IMR-90 (cell line): ENCODE measurements around the gene HAGHL. TPM values are rescaled to one million over a fixed set of nuclear protein-coding genes. Genes with fewer than 3 reads are reported as not detected.

ENCODE experiments used
- ATAC-seq: fragments of 200-7000 bp; cut with Tn5 transposase; 2 replicates; pipeline ENCODE4 v1.9.1; 2020; ENCODE audit warnings: low read depth, mild to moderate bottlenecking, moderate library complexity
- BruUV-seq: library from RNA; stranded (reverse); fragments of 400-500 nt; replicated peaks from 2 replicates; lab custom pipeline; 2021; lab: Mats Ljungman, UMichigan
- CTCF ChIA-PET: fragments of 300-600 bp; formaldehyde crosslinking; extraction: SDS; loops from one replicate; lab custom pipeline; 2021; ENCODE audit warnings: antibody characterized with exemption; lab: Yijun Ruan, JAX
- POLR2A ChIA-PET: fragments of 300-600 bp; sonication (Branson Sonifier 250); formaldehyde crosslinking; loops from one replicate; lab custom pipeline; 2022; ENCODE audit warnings: antibody characterized with exemption; ENCODE audit not compliant: unreplicated experiment; lab: Charles Lee
- DNase-seq: peaks from one replicate; pipeline ENCODE4 v3.0.0; 2013
- H2AFZ ChIP-seq: replicated peaks from 2 replicates; pipeline ENCODE3; 2013; ENCODE audit warnings: low read length, mild to moderate bottlenecking; ENCODE audit not compliant: poor library complexity
- H2AK5ac ChIP-seq: 2 replicates; pipeline ENCODE4 v1.6.1; 2013; ENCODE audit warnings: low read depth, low read length, inconsistent platforms
- H2AK9ac ChIP-seq: replicated peaks from 2 replicates; pipeline ENCODE3; 2013; ENCODE audit warnings: mild to moderate bottlenecking, low read depth, low read length, moderate library complexity; ENCODE audit not compliant: poor library complexity
- H2BK120ac ChIP-seq: 2 replicates; pipeline ENCODE4 v1.6.1; 2013; ENCODE audit warnings: low read depth, low read length, inconsistent platforms
- H2BK15ac ChIP-seq: 3 replicates; pipeline ENCODE4 v1.6.1; 2013; ENCODE audit warnings: low read depth, low read length, inconsistent platforms
- H2BK20ac ChIP-seq: 2 replicates; pipeline ENCODE4 v1.6.1; 2013; ENCODE audit warnings: low read depth, mild to moderate bottlenecking, inconsistent platforms, low read length, moderate library complexity
- H2BK5ac ChIP-seq: 2 replicates; pipeline ENCODE4 v1.6.1; 2013; ENCODE audit warnings: mild to moderate bottlenecking, low read depth, low read length, inconsistent platforms; ENCODE audit not compliant: poor library complexity, severe bottlenecking
- H3K14ac ChIP-seq: replicated peaks from 2 replicates; pipeline ENCODE4 v1.6.1; 2013; ENCODE audit warnings: low read depth, low read length, inconsistent platforms
- H3K18ac ChIP-seq: 2 replicates; pipeline ENCODE4 v1.6.1; 2013; ENCODE audit warnings: low read depth, low read length, control low read depth
- H3K23ac ChIP-seq: 2 replicates; pipeline ENCODE4 v1.6.1; 2013; ENCODE audit warnings: low read depth, low read length, inconsistent platforms
- H3K27ac ChIP-seq: 2 replicates; pipeline ENCODE4 v1.5.1; 2013; ENCODE audit warnings: mild to moderate bottlenecking, control low read depth, low read length; ENCODE audit not compliant: insufficient read depth
- H3K27me3 ChIP-seq: 2 replicates; pipeline ENCODE4 v1.6.1; 2013; ENCODE audit warnings: low read length; ENCODE audit not compliant: control insufficient read depth, insufficient read depth
- H3K36me3 ChIP-seq: 2 replicates; pipeline ENCODE4 v1.6.1; 2013; ENCODE audit warnings: low read length, mixed read lengths; ENCODE audit not compliant: control insufficient read depth, insufficient read depth
- H3K4ac ChIP-seq: 2 replicates; pipeline ENCODE4 v1.6.1; 2013; ENCODE audit warnings: low read depth, low read length, inconsistent platforms
- H3K4me1 ChIP-seq: 2 replicates; pipeline ENCODE4 v1.6.1; 2013; ENCODE audit warnings: low read length, mixed read lengths; ENCODE audit not compliant: control insufficient read depth, insufficient read depth
- H3K4me2 ChIP-seq: 2 replicates; pipeline ENCODE4 v1.6.1; 2013; ENCODE audit warnings: low read depth, mild to moderate bottlenecking, control low read depth, low read length, moderate library complexity
- H3K4me3 ChIP-seq: 2 replicates; pipeline ENCODE4 v1.5.1; 2013; ENCODE audit warnings: low read depth, mild to moderate bottlenecking, control low read depth, low read length, moderate library complexity; ENCODE audit not compliant: insufficient read depth
- H3K56ac ChIP-seq: 2 replicates; pipeline ENCODE4 v1.6.1; 2013; ENCODE audit warnings: low read length, inconsistent platforms; ENCODE audit not compliant: insufficient read depth; ENCODE audit errors: extremely low read depth
- H3K79me1 ChIP-seq, 2 experiments: 2 replicates each; pipeline ENCODE4 v1.6.1; 2013; ENCODE audit warnings: low read length in 2 of 2, inconsistent platforms in 1 of 2, low read depth in 1 of 2
- H3K9ac ChIP-seq: 2 replicates; pipeline ENCODE4 v1.6.1; 2013; ENCODE audit warnings: low read depth, low read length, control low read depth
- H3K9me1 ChIP-seq: 2 replicates; pipeline ENCODE4 v1.6.1; 2013; ENCODE audit warnings: low read length, inconsistent platforms; ENCODE audit not compliant: insufficient read depth
- H3K9me3 ChIP-seq: 2 replicates; pipeline ENCODE4 v1.6.1; 2013; ENCODE audit warnings: low read length; ENCODE audit not compliant: control insufficient read depth, insufficient read depth
- H4K20me1 ChIP-seq: 2 replicates; pipeline ENCODE4 v1.6.1; 2013; ENCODE audit warnings: low read length, inconsistent platforms; ENCODE audit not compliant: insufficient read depth
- H4K5ac ChIP-seq: 2 replicates; pipeline ENCODE4 v1.6.1; 2013; ENCODE audit warnings: mild to moderate bottlenecking, low read depth, low read length, control low read depth
- H4K8ac ChIP-seq, 2 experiments: 2 replicates each; pipeline ENCODE4 v1.6.1; 2013; ENCODE audit warnings: low read depth in 2 of 2, low read length in 2 of 2, control low read depth in 1 of 2, inconsistent platforms in 1 of 2
- H4K91ac ChIP-seq: 2 replicates; pipeline ENCODE4 v1.6.1; 2013; ENCODE audit warnings: low read depth, low read length, inconsistent platforms; ENCODE audit not compliant: insufficient read depth
- BHLHE40 ChIP-seq: fragments of 150-350 bp; IDR thresholded peaks from 2 replicates; pipeline ENCODE4 v1.6.1; 2016; ENCODE audit warnings: mild to moderate bottlenecking, low read depth, low read length
- CEBPB ChIP-seq: IDR thresholded peaks from 2 replicates; pipeline ENCODE4 v1.6.1; 2012; ENCODE audit warnings: low read depth, low read length, improper control_type of control experiment
- CHD1 ChIP-seq: IDR thresholded peaks from 2 replicates; pipeline ENCODE4 v1.6.1; 2012; ENCODE audit warnings: low read depth, low read length, improper control_type of control experiment
- CTCF ChIP-seq: conservative IDR thresholded peaks from 2 replicates; pipeline ENCODE4 v1.5.1; 2012; ENCODE audit warnings: mild to moderate bottlenecking, low read depth, low read length, improper control_type of control experiment
- ELK1 ChIP-seq: fragments of 150-350 bp; IDR thresholded peaks from 2 replicates; pipeline ENCODE4 v1.6.1; 2016; ENCODE audit warnings: low read depth, mild to moderate bottlenecking, low read length, moderate library complexity, borderline replicate concordance
- FOS ChIP-seq: fragments of 150-350 bp; IDR thresholded peaks from 2 replicates; pipeline ENCODE4 v1.6.1; 2016; ENCODE audit warnings: low read depth, low read length
- MAZ ChIP-seq: IDR thresholded peaks from 2 replicates; pipeline ENCODE4 v1.6.1; 2012; ENCODE audit warnings: low read depth, mild to moderate bottlenecking, low read length, improper control_type of control experiment, moderate library complexity, borderline replicate concordance
- MXI1 ChIP-seq: IDR thresholded peaks from 2 replicates; pipeline ENCODE4 v1.6.1; 2012; ENCODE audit warnings: low read depth, mild to moderate bottlenecking, low read length, moderate library complexity, borderline replicate concordance
- NFE2L2 ChIP-seq: fragments of 150-350 bp; IDR thresholded peaks from 2 replicates; pipeline ENCODE4 v1.6.1; 2016; ENCODE audit warnings: low read depth, mild to moderate bottlenecking, low read length
- RAD21 ChIP-seq: IDR thresholded peaks from 2 replicates; pipeline ENCODE4 v1.6.1; 2012; ENCODE audit warnings: low read length, improper control_type of control experiment
- RCOR1 ChIP-seq: IDR thresholded peaks from 2 replicates; pipeline ENCODE4 v1.6.1; 2012; ENCODE audit warnings: mild to moderate bottlenecking, low read length, improper control_type of control experiment; ENCODE audit not compliant: insufficient replicate concordance
- RFX5 ChIP-seq: IDR thresholded peaks from 2 replicates; pipeline ENCODE4 v1.8.0; 2012; ENCODE audit warnings: low read depth, mild to moderate bottlenecking, low read length, moderate library complexity
- SMC3 ChIP-seq: fragments of 150-350 bp; IDR thresholded peaks from 2 replicates; pipeline ENCODE4 v1.6.1; 2016; ENCODE audit warnings: low read depth, mild to moderate bottlenecking, antibody characterized with exemption, low read length, moderate library complexity
- USF2 ChIP-seq: fragments of 150-350 bp; IDR thresholded peaks from 2 replicates; pipeline ENCODE4 v1.6.1; 2017; ENCODE audit warnings: mild to moderate bottlenecking, antibody characterized with exemption, low read length, low read depth
- WGBS, 2 experiments: methylation state at CpG; one replicate each; pipeline versions ENCODE4 v1.1.5 to v1.1.7; 2013; ENCODE audit warnings: missing lambda C conversion rate in 2 of 2; ENCODE audit not compliant: insufficient read length in 1 of 2; ENCODE audit errors: extremely low coverage in 2 of 2; 5-methylcytosine and 5-hydroxymethylcytosine counted together
- dilution Hi-C: fragments of 300-500 bp; cut with HindIII; formaldehyde crosslinking; loops from one replicate; pipeline ENCODE4 v1.14.3; 2018; ENCODE audit warnings: low sequenced_read_pairs; ENCODE audit not compliant: unreplicated experiment
- in situ Hi-C: fragments of 300-500 bp; cut with MboI; formaldehyde crosslinking; loops from 3 replicates; pipeline ENCODE4 v1.14.3; 2019; ENCODE audit warnings: low sequenced_read_pairs, inconsistent platforms, mixed read lengths
- intact Hi-C: fragments of 100-400 bp; cut with micrococcal nuclease; formaldehyde crosslinking; loops from 2 replicates; pipeline ENCODE4 v1.10.0; 2022
- polyA plus RNA-seq, 3 experiments: library from polyadenylated mRNA; depleted of rRNA; stranded (reverse); fragments of >200 nt; gene quantifications; 2 replicates each; pipeline ENCODE4 v1.2.3, GENCODE V29; 2012; ENCODE audit warnings: low replicate concordance in 1 of 3
- total RNA-seq: library from RNA; depleted of rRNA; stranded (reverse); fragments of >200 nt; gene quantifications from 2 replicates; pipeline ENCODE4 v1.2.3, GENCODE V29; 2012

The HAGHL gene
- total and polyA plus RNA-seq, 2 of the 4 experiments (the other 2 are of a cell fraction), result 3.0 to 12.5 TPM

- Histone ChIP-seq H2BK5ac (no peak overlapping the region), H3K4me1 (no peaks in the 10 kb centered on the region), H3K9me3 (no peaks in the 10 kb centered on the region), H4K8ac (no peak overlapping the region), H3K4me2 (no peak overlapping the region), H3K4me3 (no peak overlapping the region), H3K23ac (no peak overlapping the region), H2BK15ac (no peak overlapping the region), H2BK120ac (no peak overlapping the region), H4K5ac (no peak overlapping the region), H3K79me1 (no peaks in the 10 kb centered on the region), H3K27me3 (peaks cover 4% of the 10 kb centered on the region; the same call in 1 of the 2 replicates), H3K27ac (no peak overlapping the region), H2BK20ac (no peak overlapping the region), H2AFZ (no peak overlapping the region), H3K4ac (no peak overlapping the region), H3K9me1 (no peaks in the 10 kb centered on the region), H4K91ac (no peak overlapping the region), H3K18ac (no peak overlapping the region), H4K20me1 (no peaks in the 10 kb centered on the region), H3K14ac (no peak overlapping the region), H2AK5ac (no peak overlapping the region), H3K36me3 (no peaks in the 10 kb centered on the region), H3K9ac (no peak overlapping the region), H2AK9ac (no peak overlapping the region), H3K56ac (no peak overlapping the region)
- dilution Hi-C loops (no loop called here), in situ Hi-C loops (no loop called here), intact Hi-C loops (no loop called here)
- ATAC-seq, result no peak
- no peak for DNase-seq
- WGBS, 2 experiments, result no CpG with 5 or more reads among the region's 17 CpGs
- TF ChIP-seq RFX5 (no peak), CTCF (no peak), BHLHE40 (no peak), USF2 (no peak), RCOR1 (no peak), CEBPB (no peak), MXI1 (no peak), FOS (no peak), ELK1 (no peak), RAD21 (no peak), NFE2L2 (no peak), CHD1 (no peak), SMC3 (no peak), MAZ (no peak)
- ChIA-PET POLR2A (no interaction called here), CTCF (no interaction called here)
- BruUV-seq, result no TSS peak
These were observed 35.8 kb downstream of the HAGHL start for GRCh38 chr16:762595-763268.
